CD14-positive monocyte (primary cell): ENCODE data around the gene PLET1. TPM values are rescaled to one million over a fixed set of nuclear protein-coding genes. Genes with fewer than 3 reads are reported as not detected.

Experiments used
- DNase-seq, 3 donors: peaks; one replicate each; pipeline ENCODE4 v3.0.0-alpha.2; 2011 to 2022
- H2AFZ ChIP-seq: 2 replicates; pipeline ENCODE4 v1.6.0; 2012; ENCODE audit warnings: mild to moderate bottlenecking, low read depth, low read length, inconsistent platforms; ENCODE audit not compliant: insufficient read depth, poor library complexity, severe bottlenecking
- H3K27ac ChIP-seq, 2 donors: 1 replicate in 1 of 2; 2 replicates in 1 of 2; pipeline ENCODE4 v1.5.1; 2012 to 2013; ENCODE audit warnings: low read length in 2 of 2, control low read depth in 1 of 2, inconsistent platforms in 1 of 2, low read depth in 1 of 2, mild to moderate bottlenecking in 1 of 2
- H3K27me3 ChIP-seq, 2 donors: one replicate each; pipeline versions ENCODE4 v1.6.0 to v1.6.1; 2011 to 2013; ENCODE audit warnings: low read length in 2 of 2; ENCODE audit not compliant: control insufficient read depth in 2 of 2, insufficient read depth in 2 of 2
- H3K36me3 ChIP-seq, 2 donors: replicated peaks in 1 of 2; 1 replicate in 1 of 2; 2 replicates in 1 of 2; pipeline versions ENCODE4 v1.5.1 to v1.6.1; 2012 to 2013; ENCODE audit warnings: low read length in 2 of 2, control low read depth in 1 of 2, inconsistent platforms in 1 of 2, mild to moderate bottlenecking in 1 of 2; ENCODE audit not compliant: insufficient read depth in 2 of 2, control insufficient read depth in 1 of 2
- H3K4me1 ChIP-seq, 2 donors: 1 replicate in 1 of 2; 2 replicates in 1 of 2; pipeline versions ENCODE4 v1.5.1 to v1.6.1; 2012 to 2013; ENCODE audit warnings: low read length in 2 of 2, control low read depth in 1 of 2, inconsistent platforms in 1 of 2, mild to moderate bottlenecking in 1 of 2, moderate library complexity in 1 of 2; ENCODE audit not compliant: insufficient read depth in 2 of 2, control insufficient read depth in 1 of 2
- H3K4me2 ChIP-seq: replicated peaks from 2 replicates; pipeline ENCODE3; 2012; ENCODE audit warnings: low read length, moderate library complexity, mild to moderate bottlenecking; ENCODE audit not compliant: poor library complexity, severe bottlenecking; ENCODE audit errors: extremely low read depth
- H3K4me3 ChIP-seq, 3 experiments: fragments of 200-600 bp in 1 of 3; sonication (generic) in 1 of 3; replicated peaks in 1 of 3; 1 replicate in 2 of 3; 2 replicates in 1 of 3; pipeline ENCODE4 v1.5.1; 2011 to 2013; ENCODE audit warnings: low read length in 3 of 3, mild to moderate bottlenecking in 3 of 3, control low read depth in 2 of 3, low read depth in 2 of 3, inconsistent platforms in 1 of 3, moderate library complexity in 1 of 3
- H3K79me2 ChIP-seq: 2 replicates; pipeline ENCODE4 v1.6.0; 2012; ENCODE audit warnings: mild to moderate bottlenecking, control low read depth, inconsistent platforms, low read length, moderate library complexity; ENCODE audit not compliant: insufficient read depth
- H3K9ac ChIP-seq: 2 replicates; pipeline ENCODE4 v1.6.0; 2017; ENCODE audit warnings: low read length, mild to moderate bottlenecking; ENCODE audit not compliant: insufficient read depth, poor library complexity, severe bottlenecking
- H3K9me3 ChIP-seq, 2 donors: replicated peaks in 1 of 2; 1 replicate in 1 of 2; 2 replicates in 1 of 2; pipeline versions ENCODE4 v1.5.1 to v1.6.1; 2012 to 2013; ENCODE audit warnings: low read length in 2 of 2, control low read depth in 1 of 2; ENCODE audit not compliant: control insufficient read depth in 1 of 2, insufficient read depth in 1 of 2
- H4K20me1 ChIP-seq: 2 replicates; pipeline ENCODE4 v1.6.0; 2012; ENCODE audit warnings: mild to moderate bottlenecking, low read length, control low read depth, moderate library complexity; ENCODE audit not compliant: insufficient read depth
- H3K27ac Mint-ChIP-seq, 7 donors: one replicate each; pipeline ENCODE4 v1.8.0; 2020; ENCODE audit warnings: mild to moderate bottlenecking in 7 of 7, mixed read lengths in 7 of 7, moderate library complexity in 6 of 7, inconsistent platforms in 2 of 7
- H3K27me3 Mint-ChIP-seq, 3 donors: one replicate each; pipeline ENCODE4 v1.8.0; 2021 to 2022; ENCODE audit warnings: low read depth in 3 of 3, mild to moderate bottlenecking in 3 of 3, mixed read lengths in 3 of 3, moderate library complexity in 3 of 3, inconsistent platforms in 1 of 3
- H3K36me3 Mint-ChIP-seq, 2 donors: one replicate each; pipeline ENCODE4 v1.8.0; 2020; ENCODE audit warnings: mixed read lengths in 2 of 2, inconsistent platforms in 1 of 2, mild to moderate bottlenecking in 1 of 2
- H3K4me1 Mint-ChIP-seq: one replicate; pipeline ENCODE4 v1.8.0; 2020; ENCODE audit warnings: mild to moderate bottlenecking, mixed read lengths
- H3K4me3 Mint-ChIP-seq, 2 donors: one replicate each; pipeline ENCODE4 v1.8.0; 2020; ENCODE audit warnings: mild to moderate bottlenecking in 2 of 2, mixed read lengths in 2 of 2, moderate library complexity in 1 of 2
- H3K9me3 Mint-ChIP-seq, 7 donors: one replicate each; pipeline ENCODE4 v1.8.0; 2020 to 2022; ENCODE audit warnings: mixed read lengths in 7 of 7, mild to moderate bottlenecking in 6 of 7, moderate library complexity in 6 of 7, inconsistent platforms in 2 of 7
- CTCF ChIP-seq: fragments of 200-600 bp; IDR thresholded peaks from one replicate; pipeline ENCODE4 v1.8.0; 2022; ENCODE audit warnings: antibody characterized with exemption, mild to moderate bottlenecking
- WGBS: methylation state at CpG from one replicate; pipeline ENCODE4 v1.1.5; 2013; ENCODE audit warnings: missing lambda C conversion rate; ENCODE audit not compliant: insufficient coverage; 5-methylcytosine and 5-hydroxymethylcytosine counted together
- intact Hi-C, 2 donors: fragments of 100-400 bp; cut with micrococcal nuclease; formaldehyde crosslinking; loops; one replicate each; pipeline versions ENCODE4 v1.15.0 to v1.15.1; 2023
- polyA plus RNA-seq, 3 donors: library from polyadenylated mRNA; depleted of rRNA in 1 of 3; unstranded in 2 of 3; stranded (reverse) in 1 of 3; fragments of 300-500 nt in 2 of 3; fragments of >200 nt in 1 of 3; fragmentation: Illumina TruSeq in 2 of 3; gene quantifications; 1 replicate in 2 of 3; 2 replicates in 1 of 3; pipeline ENCODE4 v1.2.3, GENCODE V29; 2012 to 2021

Gene PLET1
- polyA plus RNA-seq, 3 donors, result not detected

GRCh38 chr11:112212290-112212689, 48.4 kb downstream of the PLET1 start:
- H4K20me1 ChIP-seq, result no peaks in the 10 kb centered on the region
- Mint-ChIP-seq H3K27me3 (peaks cover 0 to 8% (median 0%) of the 10 kb centered on the region in 3 donors), H3K36me3 (no peaks in the 10 kb centered on the region), H3K27ac (no peak overlapping the region), H3K9me3 (peaks cover 0 to 1% (median 0%) of the 10 kb centered on the region in 7 donors), H3K4me1 (peaks cover 23% of the 10 kb centered on the region), H3K4me3 (no peak overlapping the region)
- no peaks in the 10 kb centered on the region for H3K36me3 ChIP-seq
- H3K79me2 ChIP-seq, result no peaks in the 10 kb centered on the region
- no peaks in the 10 kb centered on the region for H3K27me3 ChIP-seq
- intact Hi-C loops, result loop anchor here (10.0 kb wide), 3 partner anchors 343 to 1323 kb away; no protein-coding TSS in a partner anchor
- H3K27ac ChIP-seq, result no peak overlapping the region
- H3K4me3 ChIP-seq, result no peak overlapping the region
- no peak for DNase-seq
- no CpG with 5 or more reads among the region's 3 CpGs for WGBS
- H2AFZ ChIP-seq, result no peak overlapping the region
- no peaks in the 10 kb centered on the region for H3K9me3 ChIP-seq
- no peaks in the 10 kb centered on the region for H3K4me1 ChIP-seq
- no peak overlapping the region for H3K9ac ChIP-seq
- no peak overlapping the region for H3K4me2 ChIP-seq
- no peak for TF ChIP-seq CTCF

- H3K27me3 ChIP-seq, result no peaks in the 10 kb centered on the region
- no peak overlapping the region for H3K4me3 ChIP-seq
- intact Hi-C loops, result loop anchor here (10.0 kb wide), 3 partner anchors 343 to 1323 kb away; no protein-coding TSS in a partner anchor
- no peak overlapping the region for H3K9ac ChIP-seq
- H3K27ac ChIP-seq, result no peak overlapping the region
- H3K36me3 ChIP-seq, result no peaks in the 10 kb centered on the region
- H3K4me1 ChIP-seq, result no peaks in the 10 kb centered on the region
- no CpG with 5 or more reads among the region's 2 CpGs for WGBS
- H4K20me1 ChIP-seq, result no peaks in the 10 kb centered on the region
- H2AFZ ChIP-seq, result no peak overlapping the region
- no peak for TF ChIP-seq CTCF
- no peaks in the 10 kb centered on the region for H3K36me3 Mint-ChIP-seq
- no peaks in the 10 kb centered on the region for H3K79me2 ChIP-seq
- no peaks in the 10 kb centered on the region for H3K9me3 ChIP-seq
- DNase-seq, result no peak
- H3K4me2 ChIP-seq, result no peak overlapping the region
- no peak overlapping the region for H3K27ac Mint-ChIP-seq
- no peak overlapping the region for H3K4me3 Mint-ChIP-seq
- H3K4me1 Mint-ChIP-seq, result peaks cover 23% of the 10 kb centered on the region
- H3K9me3 Mint-ChIP-seq, result peaks cover 0 to 1% (median 0%) of the 10 kb centered on the region in 7 donors
- peaks cover 0 to 8% (median 0%) of the 10 kb centered on the region in 3 donors for H3K27me3 Mint-ChIP-seq
These were observed 49.1 kb downstream of the PLET1 start for GRCh38 chr11:112211536-112211935.
